ENCODE results near the gene CENPW. TPM values are rescaled to one million over a fixed set of nuclear protein-coding genes. Genes with fewer than 3 reads are reported as not detected.

The CENPW gene
- total and polyA plus RNA-seq, 7 donors, result 1.3 to 31.1 (median 5.1) TPM

DNA sequence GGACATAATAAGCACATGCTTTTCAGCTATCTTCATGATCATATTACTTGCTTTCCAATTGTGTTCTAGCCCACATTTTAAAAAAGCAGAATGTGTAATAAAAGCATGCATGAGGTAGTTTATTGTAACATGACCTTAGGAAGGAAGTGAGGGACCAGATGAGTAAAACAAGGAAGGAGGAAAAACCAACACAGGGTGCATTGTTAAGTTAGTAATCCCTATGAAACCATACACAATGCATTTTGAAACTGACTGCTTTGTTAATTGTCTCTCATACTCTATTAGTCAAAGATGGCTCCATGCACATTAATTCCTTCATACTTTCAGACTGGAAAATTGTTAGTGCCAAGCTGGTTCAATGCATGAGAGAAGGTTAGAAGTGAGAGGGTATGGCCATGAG, 37.7 kb upstream of the CENPW start:
- H3K9me3 ChIP-seq, result no peaks in the 10 kb centered on the region
- H3K4me1 ChIP-seq, result no peaks in the 10 kb centered on the region
- no peak overlapping the region for H3K27ac ChIP-seq
- no peak overlapping the region for H3K4me3 ChIP-seq
- no peak for ATAC-seq
- intact Hi-C loops (cut with DNase I), result no loop called here
- no peaks in the 10 kb centered on the region for H3K36me3 ChIP-seq (ENCODE audit: insufficient read depth in 1 of 2, low read depth in 1 of 2)
- TF ChIP-seq, protein P1, sequence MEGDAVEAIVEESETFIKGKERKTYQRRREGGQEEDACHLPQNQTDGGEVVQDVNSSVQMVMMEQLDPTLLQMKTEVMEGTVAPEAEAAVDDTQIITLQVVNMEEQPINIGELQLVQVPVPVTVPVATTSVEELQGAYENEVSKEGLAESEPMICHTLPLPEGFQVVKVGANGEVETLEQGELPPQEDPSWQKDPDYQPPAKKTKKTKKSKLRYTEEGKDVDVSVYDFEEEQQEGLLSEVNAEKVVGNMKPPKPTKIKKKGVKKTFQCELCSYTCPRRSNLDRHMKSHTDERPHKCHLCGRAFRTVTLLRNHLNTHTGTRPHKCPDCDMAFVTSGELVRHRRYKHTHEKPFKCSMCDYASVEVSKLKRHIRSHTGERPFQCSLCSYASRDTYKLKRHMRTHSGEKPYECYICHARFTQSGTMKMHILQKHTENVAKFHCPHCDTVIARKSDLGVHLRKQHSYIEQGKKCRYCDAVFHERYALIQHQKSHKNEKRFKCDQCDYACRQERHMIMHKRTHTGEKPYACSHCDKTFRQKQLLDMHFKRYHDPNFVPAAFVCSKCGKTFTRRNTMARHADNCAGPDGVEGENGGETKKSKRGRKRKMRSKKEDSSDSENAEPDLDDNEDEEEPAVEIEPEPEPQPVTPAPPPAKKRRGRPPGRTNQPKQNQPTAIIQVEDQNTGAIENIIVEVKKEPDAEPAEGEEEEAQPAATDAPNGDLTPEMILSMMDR (IDR thresholded peaks at IDR 0.05), result no peak
- DNase-seq, result no peak
- H3K27me3 ChIP-seq (ENCODE audit: insufficient read depth in 3 of 3, low read length in 2 of 3), result no peaks in the 10 kb centered on the region

DNA sequence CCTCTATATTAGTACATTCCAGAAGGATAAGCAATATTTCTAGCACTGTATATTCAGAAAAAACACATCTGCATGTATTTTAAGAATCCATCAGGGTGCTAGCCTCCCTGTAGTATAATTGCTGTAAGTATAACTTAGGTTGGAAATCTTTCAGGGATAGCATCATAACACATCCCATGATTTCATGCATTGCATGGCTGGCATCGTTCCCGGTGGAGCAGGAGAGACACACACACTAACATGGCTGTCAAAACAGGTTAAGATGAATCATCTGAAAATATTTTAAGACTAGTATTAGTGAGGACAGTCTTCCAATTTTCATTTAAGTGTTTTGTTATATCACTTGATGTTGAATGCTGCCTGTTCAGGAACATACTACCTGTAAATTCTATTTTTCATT, 32.1 kb upstream of the CENPW start:
- Histone ChIP-seq H3K9me3 (no peaks in the 10 kb centered on the region), H3K36me3 (ENCODE audit: insufficient read depth in 1 of 2, low read depth in 1 of 2) (no peaks in the 10 kb centered on the region), H3K4me3 (no peak overlapping the region), H3K27ac (no peak overlapping the region), H3K27me3 (ENCODE audit: insufficient read depth in 3 of 3, low read length in 2 of 3) (no peaks in the 10 kb centered on the region), H3K4me1 (no peaks in the 10 kb centered on the region)
- intact Hi-C loops (cut with DNase I), result no loop called here
- TF ChIP-seq, protein P1 (IDR thresholded peaks at IDR 0.05), result no peak
- peak; percentile 25 to 46 for DNase-seq
- ATAC-seq, result peak in 2 of 4 donors; percentile 32 to 41
- 56 to 58% (median 58%) methylated on average over 2 of the region's 2 CpGs for WGBS, 3 donors

DNA sequence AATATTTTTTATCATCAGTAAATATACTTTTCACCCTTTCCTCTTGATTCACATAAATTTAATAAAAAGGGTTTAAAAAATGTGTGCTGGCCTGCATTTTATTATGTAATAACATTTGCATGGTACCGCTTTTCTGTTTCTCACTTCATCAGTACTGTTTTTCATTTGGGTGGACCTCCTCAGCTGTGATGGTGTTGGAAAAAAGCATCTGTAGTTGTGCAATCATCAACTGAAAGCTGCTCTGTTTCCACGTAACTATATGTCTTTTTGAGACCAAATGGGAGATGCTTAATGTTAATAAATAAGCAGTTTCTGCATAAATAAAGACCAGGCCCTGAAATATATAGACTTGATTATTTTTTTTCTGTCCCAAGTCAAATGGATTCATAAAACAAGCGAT, 31.6 kb upstream of the CENPW start:
- no peak overlapping the region for H3K27ac ChIP-seq
- no peaks in the 10 kb centered on the region for H3K9me3 ChIP-seq
- no peak for DNase-seq
- no peak overlapping the region for H3K4me3 ChIP-seq
- 79 to 85% (median 80%) methylated on average over 3 of the region's 3 CpGs for WGBS, 3 donors
- H3K36me3 ChIP-seq (ENCODE audit: insufficient read depth in 1 of 2, low read depth in 1 of 2), result no peaks in the 10 kb centered on the region
- intact Hi-C loops (cut with DNase I), result no loop called here
- TF ChIP-seq, protein P1 (IDR thresholded peaks at IDR 0.05), result no peak
- H3K27me3 ChIP-seq (ENCODE audit: insufficient read depth in 3 of 3, low read length in 2 of 3), result no peaks in the 10 kb centered on the region
- no peaks in the 10 kb centered on the region for H3K4me1 ChIP-seq
- ATAC-seq, result no peak

DNA sequence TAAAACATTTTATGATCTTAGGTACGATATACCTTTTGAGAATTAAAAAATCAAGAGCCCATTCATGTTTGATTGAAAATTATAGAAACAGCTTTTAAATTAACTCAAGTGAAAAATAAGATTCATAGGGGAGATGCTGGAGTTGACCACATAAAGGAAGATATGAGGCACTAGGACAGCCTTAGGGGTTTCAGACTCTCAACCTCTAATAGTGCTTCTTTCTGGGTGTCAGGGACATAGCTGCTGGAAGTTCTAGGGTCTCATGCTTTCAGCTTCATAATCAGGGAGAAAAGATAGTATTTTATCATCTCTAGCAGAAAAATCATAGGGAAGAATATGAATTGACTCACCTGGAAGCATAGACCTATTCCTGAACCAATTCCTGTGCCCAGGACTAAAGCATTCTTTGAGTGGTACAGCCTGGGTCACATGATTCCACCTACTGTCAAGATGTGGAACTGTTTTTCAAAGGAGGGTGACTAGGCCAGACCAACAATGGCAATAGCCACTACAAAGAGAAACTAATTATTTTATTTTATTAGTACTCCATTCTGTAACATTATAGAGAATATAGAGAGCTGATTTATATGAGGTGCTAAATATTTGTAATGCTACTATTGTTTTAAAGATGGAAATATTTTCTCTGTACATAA, 27.8 kb upstream of the CENPW start:
- Histone ChIP-seq H3K9me3 (no peaks in the 10 kb centered on the region), H3K27ac (no peak overlapping the region), H3K36me3 (ENCODE audit: insufficient read depth in 1 of 2, low read depth in 1 of 2) (no peaks in the 10 kb centered on the region), H3K4me3 (no peak overlapping the region), H3K27me3 (ENCODE audit: insufficient read depth in 3 of 3, low read length in 2 of 3) (no peaks in the 10 kb centered on the region), H3K4me1 (no peaks in the 10 kb centered on the region)
- TF ChIP-seq, protein P1 (IDR thresholded peaks at IDR 0.05), result no peak
- no peak for DNase-seq
- intact Hi-C loops (cut with DNase I), result no loop called here
- no peak for ATAC-seq
- 90 to 94% (median 93%) methylated on average over 1 of the region's 1 CpG for WGBS, 3 donors

- no peaks in the 10 kb centered on the region for H3K36me3 ChIP-seq (ENCODE audit: insufficient read depth in 1 of 2, low read depth in 1 of 2)
- ATAC-seq, result no peak
- no peak for DNase-seq
- H3K27ac ChIP-seq, result no peak overlapping the region
- no peaks in the 10 kb centered on the region for H3K27me3 ChIP-seq (ENCODE audit: insufficient read depth in 3 of 3, low read length in 2 of 3)
- intact Hi-C loops (cut with DNase I), result no loop called here
- H3K4me3 ChIP-seq, result no peak overlapping the region
- H3K9me3 ChIP-seq, result no peaks in the 10 kb centered on the region
- 69 to 89% (median 81%) methylated on average over 1 of the region's 1 CpG for WGBS, 3 donors
- TF ChIP-seq, protein P1 (IDR thresholded peaks at IDR 0.05), result no peak
- no peaks in the 10 kb centered on the region for H3K4me1 ChIP-seq
Observed at GRCh38 chr6:126313941-126314340, 26.0 kb upstream of the CENPW start.
